Forelimb muscle (tissue), 1 donor: Measurements from ENCODE around the gene ERMARD. TPM values are rescaled to one million over a fixed set of nuclear protein-coding genes. Genes with fewer than 3 reads are reported as not detected.

Experiments
- DNase-seq: peaks from one replicate; pipeline ENCODE4 v3.0.0-alpha.2; 2013; ENCODE audit warnings: low read depth
- polyA plus RNA-seq: library from polyadenylated mRNA; unstranded; fragments of 120-200 nt; gene quantifications from one replicate; pipeline ENCODE4 v1.2.1, GENCODE V29; 2013; ENCODE audit not compliant: insufficient read length

ERMARD gene
- polyA plus RNA-seq, 1 donor: 21.1 TPM

- DNase-seq: no peak
Measured at GRCh38 chr6:169802790-169803189, 51.4 kb downstream of the ERMARD start.

GRCh38 chr6:169803271-169803811, 51.9 kb downstream of the ERMARD start:
- DNase-seq: no peak

- no peak for DNase-seq
Measured at GRCh38 chr6:169803816-169804340, 52.5 kb downstream of the ERMARD start.

GRCh38 chr6:169804427-169804826, 53.0 kb downstream of the ERMARD start:
- no peak for DNase-seq

- no peak for DNase-seq
Measured at GRCh38 chr6:169805242-169805838, 53.9 kb downstream of the ERMARD start.

- DNase-seq: no peak
Measured at GRCh38 chr6:169806701-169807100, 55.3 kb downstream of the ERMARD start.

- DNase-seq: no peak
Measured at GRCh38 chr6:169807229-169807628, 55.8 kb downstream of the ERMARD start.

GRCh38 chr6:169807699-169808607, 56.5 kb downstream of the ERMARD start:
- DNase-seq: no peak

GRCh38 chr6:169808608-169808967, 57.2 kb downstream of the ERMARD start:
- no peak for DNase-seq

GRCh38 chr6:169809386-169809785, 58.0 kb downstream of the ERMARD start:
- DNase-seq: no peak

- DNase-seq: no peak
Measured at GRCh38 chr6:169810066-169810989, 58.9 kb downstream of the ERMARD start.

GRCh38 chr6:169811072-169811471, 59.6 kb downstream of the ERMARD start:
- no peak for DNase-seq

- no peak for DNase-seq
Measured at GRCh38 chr6:169811521-169812256, 60.3 kb downstream of the ERMARD start.

GRCh38 chr6:169812257-169812644, 60.8 kb downstream of the ERMARD start:
- DNase-seq: no peak

GRCh38 chr6:169813969-169814368, 62.5 kb downstream of the ERMARD start:
- DNase-seq: no peak

- DNase-seq: no peak
Measured at GRCh38 chr6:169816054-169816453, 64.6 kb downstream of the ERMARD start.

- no peak for DNase-seq
Measured at GRCh38 chr6:169816975-169817374, 65.6 kb downstream of the ERMARD start.

- DNase-seq: no peak
Measured at GRCh38 chr6:169820358-169820757, 68.9 kb downstream of the ERMARD start.

- DNase-seq: no peak
Measured at GRCh38 chr6:169824021-169824420, 72.6 kb downstream of the ERMARD start.

GRCh38 chr6:169824848-169825557, 73.6 kb downstream of the ERMARD start:
- DNase-seq: no peak
